Measurements from ENCODE around the gene DEPDC5.

DEPDC5 gene

GRCh38 chr22:31830721-31831070 lies 76.9 kb downstream of the DEPDC5 start:
- Histone ChIP-seq H3K27ac (ENCODE audit: low read depth, low read length) (no peak overlapping the region), H3K4me2 (ENCODE audit: low read length) (no peak overlapping the region), H3K4me1 (ENCODE audit: control insufficient read depth, low read length) (peaks cover 8% of the 10 kb centered on the region), H3K4me3 (ENCODE audit: low read length) (no peak overlapping the region), H3K9me2 (replicated peaks; ENCODE audit: control insufficient read depth, low read length) (no peaks in the 10 kb centered on the region), H3K36me3 (ENCODE audit: control insufficient read depth, low read length) (peaks cover 78% of the 10 kb centered on the region), H3F3A (ENCODE audit: control insufficient read depth, insufficient read depth) (no peaks in the 10 kb centered on the region), H4K20me1 (ENCODE audit: control insufficient read depth, insufficient read depth, low read depth, low read length) (peaks cover 3% of the 10 kb centered on the region; the same call in 1 of the 2 replicates), H3K9me3 (ENCODE audit: control insufficient read depth, insufficient read depth, low read length) (no peaks in the 10 kb centered on the region), H3K27me3 (ENCODE audit: control insufficient read depth, low read length) (no peaks in the 10 kb centered on the region), H3K79me2 (ENCODE audit: control insufficient read depth, low read length) (no peaks in the 10 kb centered on the region)
- TF ChIP-seq CTCF (IDR thresholded peaks at IDR 0.05; ENCODE audit: low read depth, low read length, poor library complexity, severe bottlenecking) (no peak), EZH2phosphoT487 (IDR thresholded peaks at IDR 0.05; ENCODE audit: borderline replicate concordance, low read length) (no peak)

GRCh38 chr22:31833930-31834329 lies 80.1 kb downstream of the DEPDC5 start:
- no peaks in the 10 kb centered on the region for H4K20me1 ChIP-seq (ENCODE audit: control insufficient read depth, insufficient read depth, low read depth, low read length)
- H3K36me3 ChIP-seq (ENCODE audit: control insufficient read depth, low read length) = peaks cover 76% of the 10 kb centered on the region
- H3K4me3 ChIP-seq (ENCODE audit: low read length) = no peak overlapping the region
- H3K27me3 ChIP-seq (ENCODE audit: control insufficient read depth, low read length) = no peaks in the 10 kb centered on the region
- H3F3A ChIP-seq (ENCODE audit: control insufficient read depth, insufficient read depth) = no peaks in the 10 kb centered on the region
- TF ChIP-seq CTCF (IDR thresholded peaks at IDR 0.05; ENCODE audit: low read depth, low read length, poor library complexity, severe bottlenecking) (no peak), EZH2phosphoT487 (IDR thresholded peaks at IDR 0.05; ENCODE audit: borderline replicate concordance, low read length) (no peak)
- H3K4me2 ChIP-seq (ENCODE audit: low read length) = no peak overlapping the region
- H3K9me2 ChIP-seq (replicated peaks; ENCODE audit: control insufficient read depth, low read length) = no peaks in the 10 kb centered on the region
- H3K4me1 ChIP-seq (ENCODE audit: control insufficient read depth, low read length) = peaks cover 8% of the 10 kb centered on the region
- H3K79me2 ChIP-seq (ENCODE audit: control insufficient read depth, low read length) = no peaks in the 10 kb centered on the region
- no peak overlapping the region for H3K27ac ChIP-seq (ENCODE audit: low read depth, low read length)
- H3K9me3 ChIP-seq (ENCODE audit: control insufficient read depth, insufficient read depth, low read length) = no peaks in the 10 kb centered on the region

- Histone ChIP-seq H3K27me3 (ENCODE audit: control insufficient read depth, low read length) (no peaks in the 10 kb centered on the region), H3K4me3 (ENCODE audit: low read length) (no peak overlapping the region), H3K27ac (ENCODE audit: low read depth, low read length) (no peak overlapping the region), H3K9me2 (replicated peaks; ENCODE audit: control insufficient read depth, low read length) (no peaks in the 10 kb centered on the region), H3K79me2 (ENCODE audit: control insufficient read depth, low read length) (no peaks in the 10 kb centered on the region), H3K4me1 (ENCODE audit: control insufficient read depth, low read length) (peaks cover 4% of the 10 kb centered on the region), H3K36me3 (ENCODE audit: control insufficient read depth, low read length) (peaks cover 75% of the 10 kb centered on the region), H3K9me3 (ENCODE audit: control insufficient read depth, insufficient read depth, low read length) (no peaks in the 10 kb centered on the region), H3F3A (ENCODE audit: control insufficient read depth, insufficient read depth) (no peaks in the 10 kb centered on the region), H4K20me1 (ENCODE audit: control insufficient read depth, insufficient read depth, low read depth, low read length) (no peaks in the 10 kb centered on the region), H3K4me2 (ENCODE audit: low read length) (no peak overlapping the region)
- TF ChIP-seq CTCF (IDR thresholded peaks at IDR 0.05; ENCODE audit: low read depth, low read length, poor library complexity, severe bottlenecking) (no peak), EZH2phosphoT487 (IDR thresholded peaks at IDR 0.05; ENCODE audit: borderline replicate concordance, low read length) (no peak)
These were observed 82.2 kb downstream of the DEPDC5 start for GRCh38 chr22:31836010-31836409.

- TF ChIP-seq CTCF (IDR thresholded peaks at IDR 0.05; ENCODE audit: low read depth, low read length, poor library complexity, severe bottlenecking) = no peak
- TF ChIP-seq EZH2phosphoT487 (IDR thresholded peaks at IDR 0.05; ENCODE audit: borderline replicate concordance, low read length) = no peak
- H3K4me3 ChIP-seq (ENCODE audit: low read length) = no peak overlapping the region
- H4K20me1 ChIP-seq (ENCODE audit: control insufficient read depth, insufficient read depth, low read depth, low read length) = no peaks in the 10 kb centered on the region
- H3K9me2 ChIP-seq (replicated peaks; ENCODE audit: control insufficient read depth, low read length) = no peaks in the 10 kb centered on the region
- H3K4me2 ChIP-seq (ENCODE audit: low read length) = no peak overlapping the region
- no peak overlapping the region for H3K27ac ChIP-seq (ENCODE audit: low read depth, low read length)
- peaks cover 77% of the 10 kb centered on the region for H3K36me3 ChIP-seq (ENCODE audit: control insufficient read depth, low read length)
- no peaks in the 10 kb centered on the region for H3K4me1 ChIP-seq (ENCODE audit: control insufficient read depth, low read length)
- H3K79me2 ChIP-seq (ENCODE audit: control insufficient read depth, low read length) = no peaks in the 10 kb centered on the region
- H3K27me3 ChIP-seq (ENCODE audit: control insufficient read depth, low read length) = no peaks in the 10 kb centered on the region
- H3K9me3 ChIP-seq (ENCODE audit: control insufficient read depth, insufficient read depth, low read length) = no peaks in the 10 kb centered on the region
- no peaks in the 10 kb centered on the region for H3F3A ChIP-seq (ENCODE audit: control insufficient read depth, insufficient read depth)
These were observed 85.1 kb downstream of the DEPDC5 start for GRCh38 chr22:31838917-31839316.
